GM12892 (cell line): ENCODE measurements around the gene NMUR2.

ENCODE experiments used
- POLR2A ChIP-seq: IDR thresholded peaks from 2 replicates; pipeline ENCODE4 v1.6.1; 2011; ENCODE audit warnings: low read depth, low read length, control low read depth
- POLR2AphosphoS5 ChIP-seq: IDR thresholded peaks from 2 replicates; pipeline ENCODE4 v1.6.1; 2011; ENCODE audit warnings: low read depth, low read length, control low read depth

DNA sequence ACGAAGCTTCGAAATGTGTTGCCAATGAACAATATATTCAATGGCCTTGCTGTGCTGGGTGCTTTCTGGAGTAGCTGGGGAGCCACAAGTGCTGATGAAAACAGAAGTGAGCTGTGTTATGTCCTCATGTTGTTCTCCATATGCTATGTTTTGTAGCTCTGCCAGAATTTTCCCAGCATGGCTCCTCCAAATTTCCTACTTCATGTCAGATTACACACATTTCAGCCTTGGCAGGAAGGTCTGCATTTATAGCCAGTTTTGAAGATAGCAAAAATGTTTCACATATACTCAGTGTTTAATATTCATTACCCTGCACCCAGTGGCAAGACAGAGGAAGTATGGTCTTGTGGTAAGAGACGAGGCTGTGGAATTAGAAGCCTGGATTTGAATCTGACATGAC lies 22.6 kb upstream of the NMUR2 start:
- no peak for TF ChIP-seq POLR2AphosphoS5
- TF ChIP-seq POLR2A: no peak
